Activated CD4-positive, alpha-beta T cell treated with anti-CD3 and anti-CD28 coated beads, Interleukin-2, amount 10 ng/mL, durations not matched to agents 7 days and 5 days (primary cell): ENCODE measurements around the gene SAMMSON. TPM values are rescaled to one million over a fixed set of nuclear protein-coding genes. Genes with fewer than 3 reads are reported as not detected.

Experiments used
- CTCF ChIA-PET: fragments of 350-600 bp; sonication (Branson Sonifier 250); formaldehyde crosslinking; loops from one replicate; lab custom pipeline; 2021; ENCODE audit warnings: antibody characterized with exemption; lab: Charles Lee
- POLR2A ChIA-PET: fragments of 350-600 bp; sonication (Branson Sonifier 250); formaldehyde crosslinking; loops from one replicate; lab custom pipeline; 2021; ENCODE audit warnings: antibody characterized with exemption; lab: Charles Lee
- DNase-seq: peaks from one replicate; pipeline ENCODE4 v3.0.0-alpha.2; 2020
- H3K27ac Mint-ChIP-seq: one replicate; pipeline ENCODE4 v1.8.0; 2021; ENCODE audit warnings: mild to moderate bottlenecking, moderate library complexity, mixed read lengths
- H3K27me3 Mint-ChIP-seq: one replicate; pipeline ENCODE4 v1.8.0; 2021; ENCODE audit warnings: mixed read lengths
- H3K36me3 Mint-ChIP-seq: one replicate; pipeline ENCODE4 v1.8.0; 2021; ENCODE audit warnings: low read depth, mixed read lengths
- H3K4me1 Mint-ChIP-seq: one replicate; pipeline ENCODE4 v1.8.0; 2021; ENCODE audit warnings: mixed read lengths
- H3K4me3 Mint-ChIP-seq: one replicate; pipeline ENCODE4 v1.8.0; 2021; ENCODE audit warnings: mild to moderate bottlenecking, moderate library complexity, mixed read lengths
- H3K9me3 Mint-ChIP-seq: one replicate; pipeline ENCODE4 v1.8.0; 2021; ENCODE audit warnings: mixed read lengths
- total RNA-seq, 2 experiments: library from RNA; stranded (reverse); gene quantifications; one replicate each; pipeline ENCODE4 v1.2.3, GENCODE V29; 2021

The SAMMSON gene
- total RNA-seq, 2 experiments from 2014 or later = not detected

DNA sequence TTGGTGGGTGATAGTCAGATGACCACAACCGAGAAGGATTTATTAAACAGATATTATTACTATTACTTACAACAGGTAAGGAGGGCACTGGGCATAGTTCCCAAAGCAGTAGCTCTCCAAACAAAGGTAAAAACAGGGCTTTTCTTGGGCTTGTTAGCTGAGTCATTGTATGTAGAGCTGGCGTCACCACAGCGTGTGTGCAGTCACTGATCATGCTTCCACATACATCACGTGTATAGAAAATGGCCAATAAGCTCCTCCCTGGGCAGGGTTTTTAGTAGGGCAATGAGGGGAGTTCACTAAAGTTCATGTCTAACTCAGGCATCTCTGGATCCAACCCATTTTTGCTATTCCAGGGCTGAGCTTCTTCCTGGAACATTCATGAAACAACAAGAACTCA, 5.8 kb upstream of the SAMMSON start:
- H3K4me3 Mint-ChIP-seq = no peak overlapping the region
- H3K9me3 Mint-ChIP-seq = no peaks in the 10 kb centered on the region
- H3K36me3 Mint-ChIP-seq = no peaks in the 10 kb centered on the region
- H3K27me3 Mint-ChIP-seq = no peaks in the 10 kb centered on the region
- CTCF ChIA-PET = no interaction called here
- DNase-seq = no peak
- POLR2A ChIA-PET = no interaction called here
- no peak overlapping the region for H3K27ac Mint-ChIP-seq
- no peaks in the 10 kb centered on the region for H3K4me1 Mint-ChIP-seq

DNA sequence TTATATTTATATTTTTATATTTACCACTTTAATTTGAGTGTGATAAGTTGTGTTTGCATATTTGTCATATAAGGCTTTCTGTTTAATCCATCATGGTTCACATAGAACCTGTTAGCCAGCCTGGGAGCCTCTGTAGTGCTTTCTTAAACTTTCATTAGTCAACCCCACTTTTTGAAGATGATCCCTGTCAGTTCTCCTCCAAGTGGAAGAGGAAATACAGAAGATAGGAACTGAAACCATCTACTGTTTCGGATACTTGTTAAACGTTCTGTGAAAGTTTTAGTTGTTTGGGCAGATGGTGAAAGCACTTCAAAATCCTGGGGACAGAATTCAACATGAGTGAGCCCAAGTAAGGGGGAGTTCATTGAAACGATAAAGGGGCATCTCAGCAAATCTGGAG, 4.6 kb upstream of the SAMMSON start:
- Mint-ChIP-seq H3K4me3 (no peak overlapping the region), H3K27ac (no peak overlapping the region), H3K4me1 (no peaks in the 10 kb centered on the region), H3K9me3 (no peaks in the 10 kb centered on the region), H3K36me3 (no peaks in the 10 kb centered on the region), H3K27me3 (no peaks in the 10 kb centered on the region)
- ChIA-PET CTCF (no interaction called here), POLR2A (no interaction called here)
- DNase-seq = no peak

DNA sequence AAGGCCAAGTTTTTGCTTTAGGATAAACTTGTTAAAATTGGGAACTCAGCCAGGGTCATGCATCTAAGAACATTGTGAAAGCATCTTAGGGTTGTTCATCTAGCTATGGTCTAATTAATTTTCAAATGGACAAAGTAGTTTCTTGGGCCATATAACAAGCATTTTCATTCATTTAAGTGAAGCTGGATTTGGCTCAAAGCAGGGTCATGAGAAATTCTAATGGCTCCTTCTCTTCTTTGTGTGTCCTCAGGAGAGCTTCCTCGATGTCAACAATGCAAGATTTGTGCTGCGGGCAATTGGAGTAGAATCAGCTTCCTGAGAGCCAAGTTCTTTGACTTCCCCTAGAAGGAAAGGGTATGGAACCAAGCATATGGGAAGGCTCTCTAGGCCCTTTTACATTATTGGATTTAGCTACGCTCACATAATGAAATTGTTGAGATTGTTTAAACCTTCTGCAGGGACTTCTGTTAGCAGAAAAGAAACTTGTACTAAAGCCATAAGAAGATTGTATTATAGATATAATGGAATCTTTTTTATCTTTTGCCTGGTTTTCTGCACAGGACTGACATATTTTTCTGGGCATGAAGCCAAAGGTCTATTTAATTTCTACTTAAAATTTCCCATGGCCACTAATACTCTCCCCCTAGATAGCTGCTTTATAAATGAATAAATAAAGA, 1.8 kb upstream of the SAMMSON start:
- no peak for DNase-seq
- Mint-ChIP-seq H3K27ac (no peak overlapping the region), H3K9me3 (no peaks in the 10 kb centered on the region), H3K4me1 (no peaks in the 10 kb centered on the region), H3K4me3 (no peak overlapping the region), H3K27me3 (peaks cover 2% of the 10 kb centered on the region), H3K36me3 (no peaks in the 10 kb centered on the region)
- ChIA-PET CTCF (no interaction called here), POLR2A (no interaction called here)

DNA sequence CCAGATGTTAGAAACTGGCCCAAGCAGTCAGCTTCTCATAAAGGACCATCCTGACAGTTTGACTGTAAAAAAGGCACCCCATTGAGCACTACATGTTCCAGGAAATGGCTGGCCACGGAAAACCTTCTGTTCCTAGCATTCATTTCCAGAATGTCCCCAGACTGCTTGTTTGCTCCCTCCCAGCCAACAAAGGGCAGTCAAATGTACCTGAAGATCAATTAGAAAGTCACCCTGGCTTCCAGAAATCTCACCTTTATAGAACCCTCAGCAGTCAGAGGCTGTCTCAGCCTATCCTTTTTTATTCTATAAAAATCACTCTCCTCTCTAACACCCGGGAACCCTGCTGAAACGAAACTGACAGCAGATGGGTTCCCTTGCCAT, 784 bp upstream of the SAMMSON start:
- Mint-ChIP-seq H3K27me3 (peaks cover 2% of the 10 kb centered on the region), H3K9me3 (no peaks in the 10 kb centered on the region), H3K4me1 (no peaks in the 10 kb centered on the region), H3K4me3 (no peak overlapping the region), H3K36me3 (no peaks in the 10 kb centered on the region), H3K27ac (no peak overlapping the region)
- ChIA-PET CTCF (no interaction called here), POLR2A (no interaction called here)
- no peak for DNase-seq

DNA sequence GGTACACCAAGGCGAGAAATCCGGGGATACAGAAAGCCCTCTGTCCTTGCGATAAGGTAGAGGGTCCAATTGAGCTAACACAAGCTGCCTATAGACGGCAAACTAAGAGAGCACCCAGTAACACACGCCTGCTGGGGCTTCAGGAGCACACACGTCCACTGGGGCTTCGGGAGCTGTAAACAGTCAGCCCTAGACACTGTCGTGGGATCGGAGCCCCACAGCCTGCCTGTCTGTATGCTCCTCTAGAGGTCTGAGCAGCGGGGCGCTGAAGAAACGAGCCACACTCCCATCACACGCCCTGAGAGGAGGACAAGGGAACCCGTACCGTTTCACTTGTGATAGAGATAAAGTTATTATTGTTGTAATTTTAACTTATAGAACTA, 486 bp downstream of the SAMMSON start:
- Mint-ChIP-seq H3K36me3 (no peaks in the 10 kb centered on the region), H3K4me3 (no peak overlapping the region), H3K4me1 (no peaks in the 10 kb centered on the region), H3K9me3 (no peaks in the 10 kb centered on the region), H3K27me3 (peaks cover 2% of the 10 kb centered on the region), H3K27ac (no peak overlapping the region)
- no peak for DNase-seq
- CTCF ChIA-PET = no interaction called here
- POLR2A ChIA-PET = no interaction called here

DNA sequence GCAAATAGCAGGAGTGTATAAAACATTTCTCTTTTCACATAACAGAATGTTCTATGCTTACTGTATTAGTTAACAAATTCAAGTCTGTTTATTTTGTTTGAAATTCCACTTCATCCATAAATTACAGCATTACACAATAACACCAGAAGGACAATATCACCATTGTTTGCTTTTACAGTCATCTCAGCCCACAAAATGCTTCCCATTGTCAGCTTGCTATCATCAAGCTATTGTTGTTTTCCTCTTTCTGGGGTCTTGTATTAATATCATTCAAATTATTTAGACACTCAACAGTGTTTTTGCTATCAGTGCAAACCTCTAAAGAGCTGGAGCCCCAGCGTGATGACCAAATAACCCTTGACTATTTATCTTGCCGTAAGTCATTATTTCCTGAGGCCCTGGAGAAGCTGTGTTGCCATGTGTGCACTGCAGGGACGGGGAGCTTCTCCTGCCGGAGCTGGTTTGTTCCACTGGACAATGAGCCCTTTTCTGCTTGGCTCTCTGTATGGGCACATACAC, 1.1 kb downstream of the SAMMSON start:
- ChIA-PET POLR2A (no interaction called here), CTCF (no interaction called here)
- Mint-ChIP-seq H3K36me3 (no peaks in the 10 kb centered on the region), H3K4me1 (no peaks in the 10 kb centered on the region), H3K27ac (no peak overlapping the region), H3K27me3 (peaks cover 2% of the 10 kb centered on the region), H3K9me3 (no peaks in the 10 kb centered on the region), H3K4me3 (no peak overlapping the region)
- DNase-seq = no peak

DNA sequence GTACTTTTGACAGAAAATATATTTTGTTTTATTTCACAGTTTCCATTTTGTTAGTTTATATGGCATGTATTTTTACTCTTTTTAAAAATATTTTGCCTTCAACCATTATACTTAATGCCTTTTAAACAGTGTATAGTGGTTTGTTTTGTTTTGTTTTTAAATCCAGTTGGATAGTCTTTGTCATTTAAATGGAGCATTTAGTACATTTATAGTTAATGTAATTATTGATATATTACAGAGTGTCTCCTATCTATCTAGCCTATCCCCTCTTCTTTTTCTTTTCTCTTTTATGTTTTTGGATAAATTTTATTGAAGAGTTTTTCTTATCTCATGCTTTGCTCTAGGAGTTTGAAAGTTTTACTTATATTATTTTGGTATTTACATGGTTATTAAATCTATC, 3.6 kb downstream of the SAMMSON start:
- Mint-ChIP-seq H3K4me1 (no peaks in the 10 kb centered on the region), H3K36me3 (no peaks in the 10 kb centered on the region), H3K4me3 (no peak overlapping the region), H3K27me3 (peaks cover 2% of the 10 kb centered on the region), H3K27ac (no peak overlapping the region), H3K9me3 (no peaks in the 10 kb centered on the region)
- CTCF ChIA-PET = no interaction called here
- no peak for DNase-seq
- POLR2A ChIA-PET = no interaction called here

DNA sequence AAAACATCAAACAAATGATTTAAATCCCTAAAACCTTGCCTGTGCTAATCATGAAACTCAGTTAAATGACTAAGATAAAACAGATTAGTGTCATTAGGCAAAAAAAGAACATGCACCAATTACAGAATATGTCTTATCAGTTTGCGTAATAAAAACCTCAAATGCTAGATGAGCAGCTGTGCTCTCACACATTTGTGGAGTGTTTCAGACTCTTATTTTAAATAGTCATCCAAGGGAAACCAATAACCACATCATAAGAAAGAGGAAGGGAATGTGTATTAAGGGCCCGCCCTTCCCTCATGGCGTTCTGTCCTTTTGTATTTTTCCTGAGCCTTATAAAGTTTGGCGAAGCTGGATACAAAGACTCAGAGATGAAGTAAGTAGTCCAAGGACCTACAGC, 6.6 kb downstream of the SAMMSON start:
- Mint-ChIP-seq H3K36me3 (no peaks in the 10 kb centered on the region), H3K27me3 (peaks cover 2% of the 10 kb centered on the region), H3K4me3 (no peak overlapping the region), H3K27ac (no peak overlapping the region), H3K4me1 (no peaks in the 10 kb centered on the region), H3K9me3 (no peaks in the 10 kb centered on the region)
- ChIA-PET POLR2A (interaction anchor here (0.7 kb wide), 1 partner anchor 180 kb away, joined by 4 read pairs; no protein-coding TSS in a partner anchor), CTCF (interaction anchor here (0.6 kb wide), 1 partner anchor 116 kb away, joined by 3 read pairs; no protein-coding TSS in a partner anchor)
- no peak for DNase-seq

DNA sequence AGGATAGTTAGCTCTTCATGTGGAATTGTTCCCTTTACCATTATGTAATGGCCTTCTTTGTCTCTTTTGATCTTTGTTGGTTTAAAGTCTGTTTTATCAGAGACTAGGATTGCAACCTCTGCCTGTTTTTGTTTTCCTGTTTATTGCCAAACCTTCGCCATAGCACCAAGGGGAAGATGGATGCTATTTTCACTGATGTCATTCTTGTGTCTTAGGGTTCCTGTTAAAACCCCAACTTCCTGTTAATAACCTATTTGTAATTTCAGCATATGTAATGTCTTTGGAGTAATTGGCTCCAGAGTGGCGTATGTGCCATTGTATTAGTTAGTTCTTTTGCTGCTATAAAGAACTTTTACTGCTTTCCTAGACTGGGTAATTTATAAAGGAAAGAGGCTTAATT, 10.8 kb downstream of the SAMMSON start:
- ChIA-PET POLR2A (no interaction called here), CTCF (no interaction called here)
- H3K9me3 Mint-ChIP-seq = peaks cover 3% of the 10 kb centered on the region

DNA sequence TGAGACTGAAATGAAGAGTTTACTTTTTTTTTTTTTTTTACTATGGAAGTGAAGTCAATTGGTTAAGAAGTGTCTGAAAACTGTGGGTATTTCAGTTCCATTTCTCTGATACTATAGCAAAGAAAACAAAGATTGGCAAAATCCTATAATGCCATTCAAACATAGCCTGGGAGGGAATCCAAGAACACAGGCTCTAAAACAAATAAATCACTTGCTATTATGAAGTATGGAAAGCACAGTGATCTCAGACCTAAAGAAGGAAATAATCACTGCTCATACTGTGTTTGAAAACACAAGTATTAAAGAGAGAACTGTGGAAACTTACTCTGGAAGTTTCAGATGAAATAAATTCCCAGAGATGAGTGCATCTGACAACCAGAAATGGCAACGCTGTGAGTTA, 12.0 kb downstream of the SAMMSON start:
- no peak overlapping the region for H3K4me3 Mint-ChIP-seq
- no peaks in the 10 kb centered on the region for H3K36me3 Mint-ChIP-seq

More for the DNA sequence above, 10.8 kb downstream of the SAMMSON start:
- H3K36me3 Mint-ChIP-seq = no peaks in the 10 kb centered on the region
- H3K27me3 Mint-ChIP-seq = no peaks in the 10 kb centered on the region
- H3K4me1 Mint-ChIP-seq = no peaks in the 10 kb centered on the region
- no peak overlapping the region for H3K4me3 Mint-ChIP-seq
- no peak overlapping the region for H3K27ac Mint-ChIP-seq
- DNase-seq = no peak

DNA sequence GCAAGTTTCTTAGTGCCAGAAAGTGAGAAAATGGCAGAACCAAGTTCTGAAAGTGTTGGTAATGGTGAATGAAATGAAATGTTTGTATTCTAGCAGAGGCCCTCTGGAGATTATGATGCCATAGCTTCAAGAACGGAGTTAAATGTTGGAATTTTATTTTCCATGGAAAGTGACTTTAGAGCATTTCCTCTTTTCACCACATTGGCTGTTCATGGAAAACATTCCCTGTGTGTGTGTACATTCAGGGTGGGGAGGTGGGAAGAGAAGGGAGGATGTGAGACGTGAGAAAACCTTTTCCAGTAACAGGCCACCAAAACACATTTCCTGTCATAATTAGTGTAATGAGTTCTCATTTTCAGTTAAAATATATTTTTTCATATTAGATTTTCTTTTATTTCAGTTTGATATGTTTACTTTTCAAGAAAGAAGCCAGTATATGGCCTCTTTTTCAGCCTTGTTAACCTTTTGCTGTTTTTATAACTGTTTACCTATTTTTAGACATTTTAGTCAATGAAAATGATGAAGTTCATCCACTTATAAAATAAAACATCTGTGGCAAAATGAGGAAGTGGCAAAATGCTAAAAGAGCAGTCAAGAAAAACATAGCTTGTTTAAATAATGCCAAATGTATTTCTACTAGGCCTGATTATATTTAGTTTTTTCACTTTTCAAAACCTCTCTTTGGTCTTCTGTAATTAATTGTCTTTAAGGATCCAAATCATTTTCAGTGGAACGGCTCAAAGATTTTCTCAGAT, 21.6 kb downstream of the SAMMSON start:
- Mint-ChIP-seq H3K27ac (no peak overlapping the region), H3K9me3 (no peaks in the 10 kb centered on the region), H3K4me1 (no peaks in the 10 kb centered on the region), H3K4me3 (no peak overlapping the region), H3K27me3 (no peaks in the 10 kb centered on the region), H3K36me3 (no peaks in the 10 kb centered on the region)
- no peak for DNase-seq
- POLR2A ChIA-PET = no interaction called here
- CTCF ChIA-PET = no interaction called here

More for the DNA sequence above, 12.0 kb downstream of the SAMMSON start:
- POLR2A ChIA-PET = no interaction called here
- no peak for DNase-seq
- CTCF ChIA-PET = no interaction called here
- H3K9me3 Mint-ChIP-seq = peaks cover 3% of the 10 kb centered on the region
- no peak overlapping the region for H3K27ac Mint-ChIP-seq
- no peaks in the 10 kb centered on the region for H3K4me1 Mint-ChIP-seq
- H3K27me3 Mint-ChIP-seq = no peaks in the 10 kb centered on the region

DNA sequence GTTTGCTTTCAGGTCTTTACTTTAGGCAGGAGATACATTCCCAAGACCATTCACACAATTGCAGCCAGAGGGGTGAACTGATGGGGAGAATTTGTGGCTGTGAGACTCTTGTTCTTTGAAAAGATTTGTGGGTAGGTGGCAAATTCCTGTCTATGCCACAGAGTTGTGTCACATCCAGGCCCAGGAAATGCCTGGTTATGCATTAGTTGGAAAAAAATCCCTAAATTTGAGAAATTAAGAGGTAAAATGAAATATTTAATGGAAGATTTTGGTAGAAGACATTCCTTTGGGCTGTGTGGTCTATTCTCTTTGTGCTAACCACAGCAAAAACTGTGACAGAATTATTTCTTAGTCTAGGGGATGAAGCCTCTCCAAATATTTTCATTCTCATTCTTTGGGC, 28.8 kb downstream of the SAMMSON start:
- Mint-ChIP-seq H3K9me3 (no peaks in the 10 kb centered on the region), H3K27me3 (no peaks in the 10 kb centered on the region), H3K4me3 (no peak overlapping the region), H3K36me3 (no peaks in the 10 kb centered on the region), H3K27ac (no peak overlapping the region), H3K4me1 (no peaks in the 10 kb centered on the region)
- ChIA-PET POLR2A (no interaction called here), CTCF (no interaction called here)
- DNase-seq = no peak

DNA sequence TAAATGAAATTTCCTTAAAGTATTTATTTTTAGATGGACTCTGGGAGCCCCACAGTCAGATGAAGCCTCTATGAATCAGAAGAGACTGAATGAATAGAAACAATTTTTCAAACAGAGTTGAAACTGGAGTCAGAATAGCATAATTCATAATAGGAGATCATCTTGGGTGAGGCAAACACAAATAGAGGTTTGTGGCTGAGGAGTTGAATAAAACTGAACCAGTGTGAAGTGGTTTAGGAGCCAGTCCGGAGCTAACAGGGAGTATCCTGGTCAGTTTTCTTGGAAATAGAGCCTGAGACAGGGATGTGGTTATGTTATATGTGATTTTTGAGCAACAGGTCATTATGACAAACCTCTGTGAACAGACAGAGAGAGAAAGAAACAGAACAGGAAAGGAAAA, 39.2 kb downstream of the SAMMSON start:
- POLR2A ChIA-PET = no interaction called here
- H3K4me3 Mint-ChIP-seq = no peak overlapping the region
- CTCF ChIA-PET = interaction anchor here (0.6 kb wide), 1 partner anchor 172 kb away, joined by 3 read pairs; no protein-coding TSS in a partner anchor

More for the DNA sequence above, 39.2 kb downstream of the SAMMSON start:
- DNase-seq = no peak
- Mint-ChIP-seq H3K4me1 (no peaks in the 10 kb centered on the region), H3K27ac (no peak overlapping the region), H3K9me3 (no peaks in the 10 kb centered on the region), H3K27me3 (no peaks in the 10 kb centered on the region), H3K36me3 (no peaks in the 10 kb centered on the region)
